ENCODE data around the gene UPF2.
"Not testable (repeated sequence)": the region's sequence is repeated elsewhere in the genome, so short reads cannot be mapped to it uniquely, and the experiment has no call there.

The UPF2 gene

GRCh38 chr10:12045596-12045995 lies 3.0 kb upstream of the UPF2 start:
- DNase-seq (ENCODE audit: extremely low read depth in 1 of 2, low read depth in 1 of 2), result no peak

DNA sequence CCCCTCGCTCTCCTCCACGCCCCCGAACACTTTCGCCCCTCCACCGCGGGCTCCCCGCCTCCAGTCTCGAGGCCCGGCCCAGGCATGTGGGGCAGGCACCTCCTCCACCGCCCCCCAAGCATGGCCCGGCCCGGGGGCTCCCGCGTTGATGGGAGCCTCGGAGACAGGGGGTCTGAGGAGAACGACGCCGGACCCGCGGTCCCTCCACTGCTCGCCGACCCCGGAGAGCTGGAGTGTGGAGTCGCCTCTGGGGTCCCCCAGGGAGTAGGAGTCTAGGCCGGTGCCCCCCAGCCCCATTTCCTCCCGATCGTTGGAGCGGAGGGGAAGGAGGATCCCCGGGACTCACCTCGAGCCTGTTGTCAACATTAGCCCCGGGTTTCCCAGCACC lies 206 bp downstream of the UPF2 start:
- DNase-seq (ENCODE audit: extremely low read depth in 1 of 2, low read depth in 1 of 2), result peak; percentile 29 to 35

- peak in 1 of 2 donors; percentile 32 for DNase-seq (ENCODE audit: extremely low read depth in 1 of 2, low read depth in 1 of 2)
Measured at GRCh38 chr10:12041766-12042408, 722 bp downstream of the UPF2 start.

- no peak for DNase-seq (ENCODE audit: extremely low read depth in 1 of 2, low read depth in 1 of 2)
Measured at GRCh38 chr10:12036073-12036655, 6.4 kb downstream of the UPF2 start.

DNA sequence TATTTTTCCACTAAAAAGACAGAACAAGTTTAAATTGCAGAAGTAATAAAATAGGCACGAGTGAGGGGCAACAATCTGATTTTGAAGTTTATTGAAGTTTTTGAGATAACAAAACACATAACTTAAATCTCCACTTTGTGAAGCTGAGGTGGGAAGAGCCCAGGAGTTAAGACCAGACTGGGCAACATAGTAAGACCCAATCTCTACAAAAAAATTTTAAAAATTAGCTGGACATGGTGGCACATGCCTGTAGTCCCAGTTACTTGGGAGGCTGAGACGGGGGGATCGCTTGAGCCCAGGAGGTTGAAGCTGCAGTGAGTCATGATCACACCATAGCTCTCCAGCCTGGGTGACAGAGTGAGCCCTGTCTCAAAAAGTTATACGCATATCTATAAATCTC lies 11.2 kb downstream of the UPF2 start:
- no peak for DNase-seq (ENCODE audit: extremely low read depth in 1 of 2, low read depth in 1 of 2)

GRCh38 chr10:12027539-12027938 lies 15.1 kb downstream of the UPF2 start:
- DNase-seq (ENCODE audit: extremely low read depth in 1 of 2, low read depth in 1 of 2), result no peak

DNA sequence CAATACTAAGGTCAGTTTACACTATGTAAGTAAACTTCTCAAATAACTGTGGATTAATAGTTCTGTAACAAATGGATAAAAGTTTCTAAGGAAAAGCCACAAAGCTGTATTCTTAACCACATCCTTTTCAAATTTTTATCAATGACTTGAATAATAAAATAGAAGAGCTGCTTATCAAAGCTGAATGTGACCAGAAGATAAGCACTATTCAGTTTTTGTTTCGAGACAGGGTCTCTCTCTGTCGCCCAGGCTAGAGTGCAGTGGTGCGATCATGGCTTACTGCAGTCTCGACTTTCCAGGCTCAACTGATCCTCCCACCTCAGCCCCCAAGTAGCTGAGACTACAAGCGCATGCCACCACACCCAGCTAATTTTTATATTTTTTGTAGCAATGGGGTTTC lies 17.0 kb downstream of the UPF2 start:
- no peak for DNase-seq (ENCODE audit: extremely low read depth in 1 of 2, low read depth in 1 of 2)

- DNase-seq (ENCODE audit: extremely low read depth in 1 of 2, low read depth in 1 of 2), result no peak
Measured at GRCh38 chr10:12022580-12023257, 19.9 kb downstream of the UPF2 start.

GRCh38 chr10:12020574-12020973 lies 22.0 kb downstream of the UPF2 start:
- DNase-seq (ENCODE audit: extremely low read depth in 1 of 2, low read depth in 1 of 2), result no peak

DNA sequence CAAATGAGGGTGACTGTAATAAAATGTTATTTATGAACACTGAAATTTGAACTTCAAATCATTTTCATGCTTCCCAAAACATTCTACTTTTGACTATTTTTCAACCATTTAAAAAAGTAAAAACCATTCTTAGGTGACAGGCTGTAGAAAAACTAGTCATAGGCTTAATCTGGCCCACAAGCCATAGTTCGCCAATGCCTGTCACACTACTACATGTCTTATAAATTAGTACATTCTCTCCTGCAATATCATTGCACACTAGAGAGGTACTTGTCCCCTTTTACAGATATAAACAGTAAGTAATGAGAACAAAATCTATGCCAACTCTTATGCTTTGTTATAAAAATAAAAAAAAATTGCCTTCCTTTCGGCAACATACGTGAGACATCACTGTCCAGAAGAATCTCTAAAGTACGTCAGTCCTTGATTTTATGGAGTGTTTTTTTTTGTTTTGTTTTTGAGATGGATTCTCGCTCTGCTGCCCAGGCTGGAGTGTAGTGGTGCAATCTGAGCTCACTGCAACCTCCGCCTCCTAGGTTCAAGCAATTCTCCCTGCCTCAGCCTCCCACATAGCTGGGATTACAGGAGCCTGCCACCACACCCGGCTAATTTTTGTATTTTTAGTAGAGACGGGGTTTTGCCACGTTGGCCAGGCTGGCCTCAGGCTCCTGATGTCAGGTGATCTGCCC lies 23.2 kb downstream of the UPF2 start:
- no peak for DNase-seq (ENCODE audit: extremely low read depth in 1 of 2, low read depth in 1 of 2)

- DNase-seq (ENCODE audit: extremely low read depth in 1 of 2, low read depth in 1 of 2), result no peak
Measured at GRCh38 chr10:12018438-12019282, 23.9 kb downstream of the UPF2 start.

DNA sequence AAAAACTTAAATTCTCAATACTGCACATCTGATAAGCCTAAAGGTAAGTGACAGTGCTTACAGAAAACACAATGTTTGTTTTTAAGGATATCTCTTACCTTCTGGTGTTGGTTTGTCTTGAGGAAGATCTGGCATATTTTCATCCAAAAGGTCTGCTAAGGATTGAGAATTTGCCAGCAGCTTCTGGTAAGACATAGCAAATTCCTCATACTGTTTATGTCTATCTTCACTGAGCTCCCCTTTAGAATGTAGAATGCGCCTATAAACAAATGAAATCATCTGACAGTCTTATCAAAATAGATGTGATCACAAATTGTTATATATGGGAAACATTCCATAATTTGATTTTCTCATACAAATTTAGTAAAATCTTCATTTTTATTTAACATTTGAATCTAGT lies 28.7 kb downstream of the UPF2 start:
- no peak for DNase-seq (ENCODE audit: extremely low read depth in 1 of 2, low read depth in 1 of 2)

DNA sequence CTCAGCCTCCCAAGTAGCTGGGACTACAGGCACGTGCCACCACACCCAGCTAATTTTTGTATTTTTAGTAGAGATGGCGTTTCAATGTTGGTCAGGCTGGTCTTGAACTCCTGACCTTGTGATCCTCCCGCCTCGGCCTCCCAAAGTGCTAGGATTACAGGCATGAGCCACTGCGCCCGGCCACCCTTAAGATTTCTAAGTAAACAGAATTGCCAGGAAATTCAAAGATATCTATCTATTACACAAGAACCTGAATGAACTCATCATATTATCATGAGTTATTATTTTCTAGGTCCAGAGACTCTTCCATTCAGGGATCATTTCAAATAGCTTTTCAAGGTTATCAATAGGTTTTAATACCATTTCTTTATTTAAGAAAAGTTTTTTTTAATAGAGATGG lies 29.2 kb downstream of the UPF2 start:
- DNase-seq (ENCODE audit: extremely low read depth in 1 of 2, low read depth in 1 of 2), result not testable (repeated sequence)

- no peak for DNase-seq (ENCODE audit: extremely low read depth in 1 of 2, low read depth in 1 of 2)
Measured at GRCh38 chr10:12010353-12010752, 32.3 kb downstream of the UPF2 start.

- not testable (repeated sequence) for DNase-seq (ENCODE audit: extremely low read depth in 1 of 2, low read depth in 1 of 2)
Measured at GRCh38 chr10:12008842-12009241, 33.8 kb downstream of the UPF2 start.

GRCh38 chr10:12006671-12007070 lies 35.9 kb downstream of the UPF2 start:
- no peak for DNase-seq (ENCODE audit: extremely low read depth in 1 of 2, low read depth in 1 of 2)

GRCh38 chr10:11993834-11994468 lies 48.7 kb downstream of the UPF2 start:
- no peak for DNase-seq (ENCODE audit: extremely low read depth in 1 of 2, low read depth in 1 of 2)

- no peak for DNase-seq (ENCODE audit: extremely low read depth in 1 of 2, low read depth in 1 of 2)
Measured at GRCh38 chr10:11988924-11989323, 53.7 kb downstream of the UPF2 start.

GRCh38 chr10:11986593-11987216 lies 55.9 kb downstream of the UPF2 start:
- peak; percentile 19 to 49 for DNase-seq (ENCODE audit: extremely low read depth in 1 of 2, low read depth in 1 of 2)

- DNase-seq (ENCODE audit: extremely low read depth in 1 of 2, low read depth in 1 of 2), result no peak
Measured at GRCh38 chr10:11982253-11982652, 60.4 kb downstream of the UPF2 start.
